ENCODE results near the gene SLC24A1.

SLC24A1 gene

GRCh38 chr15:65653801-65654521, 32.2 kb downstream of the SLC24A1 start:
- DNase-seq: no peak

GRCh38 chr15:65655026-65655425, 33.3 kb downstream of the SLC24A1 start:
- no peak for DNase-seq

GRCh38 chr15:65655457-65655856, 33.7 kb downstream of the SLC24A1 start:
- no peak for DNase-seq

GRCh38 chr15:65659502-65660052, 37.8 kb downstream of the SLC24A1 start:
- no peak for DNase-seq

- DNase-seq: no peak
Observed at GRCh38 chr15:65660927-65661326, 39.2 kb downstream of the SLC24A1 start.

GRCh38 chr15:65663521-65663920, 41.8 kb downstream of the SLC24A1 start:
- no peak for DNase-seq

GRCh38 chr15:65666257-65666656, 44.5 kb downstream of the SLC24A1 start:
- no peak for DNase-seq

GRCh38 chr15:65675551-65675950, 53.8 kb downstream of the SLC24A1 start:
- no peak for DNase-seq

GRCh38 chr15:65676123-65676522, 54.4 kb downstream of the SLC24A1 start:
- no peak for DNase-seq

GRCh38 chr15:65680544-65680943, 58.8 kb downstream of the SLC24A1 start:
- DNase-seq: no peak

- no peak for DNase-seq
Observed at GRCh38 chr15:65682404-65682911, 60.7 kb downstream of the SLC24A1 start.

- DNase-seq: no peak
Observed at GRCh38 chr15:65688462-65688861, 66.7 kb downstream of the SLC24A1 start.

- no peak for DNase-seq
Observed at GRCh38 chr15:65690173-65690572, 68.4 kb downstream of the SLC24A1 start.

- DNase-seq: no peak
Observed at GRCh38 chr15:65690778-65691177, 69.0 kb downstream of the SLC24A1 start.

GRCh38 chr15:65695081-65695480, 73.3 kb downstream of the SLC24A1 start:
- DNase-seq: no peak

All from SHP77 treated with DMSO at 0.1 percent for 48 hours (cell line).